ENCODE measurements around the gene GRIP1.

The GRIP1 gene

DNA sequence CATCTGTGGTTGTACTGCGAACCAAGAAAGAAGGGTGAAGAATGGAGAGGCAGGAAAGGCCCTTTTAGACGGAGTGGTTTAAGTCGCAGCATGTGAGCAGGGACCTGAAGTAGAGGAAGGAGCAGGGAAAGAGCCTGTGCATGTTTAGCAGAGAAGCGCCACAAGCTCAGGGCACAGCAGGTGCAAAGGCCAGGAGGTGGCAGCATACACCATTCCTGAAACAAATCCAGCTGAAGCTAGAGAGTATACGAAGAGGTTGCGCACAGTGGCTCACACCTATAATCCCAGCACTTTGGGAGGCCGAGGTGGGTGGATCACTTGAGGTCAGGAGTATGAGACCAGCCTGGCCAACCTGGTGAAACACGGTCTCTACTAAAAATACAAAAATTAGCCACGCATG lies 326.7 kb downstream of the GRIP1 start:
- Histone ChIP-seq H3K4me2 (ENCODE audit: low read length) (no peak overlapping the region), H3K9ac (no peak overlapping the region), H3K36me3 (ENCODE audit: control insufficient read depth, insufficient read depth, low read length) (no peaks in the 10 kb centered on the region), H3K9me3 (ENCODE audit: control insufficient read depth, low read length) (no peaks in the 10 kb centered on the region), H2AFZ (no peak overlapping the region), H3K4me3 (ENCODE audit: low read depth, low read length) (no peak overlapping the region), H3K27me3 (ENCODE audit: control insufficient read depth, insufficient read depth, low read length) (no peaks in the 10 kb centered on the region), H3K4me1 (no peaks in the 10 kb centered on the region), H3K27ac (no peak overlapping the region), H3K79me2 (no peaks in the 10 kb centered on the region)
- TF ChIP-seq, protein P1, sequence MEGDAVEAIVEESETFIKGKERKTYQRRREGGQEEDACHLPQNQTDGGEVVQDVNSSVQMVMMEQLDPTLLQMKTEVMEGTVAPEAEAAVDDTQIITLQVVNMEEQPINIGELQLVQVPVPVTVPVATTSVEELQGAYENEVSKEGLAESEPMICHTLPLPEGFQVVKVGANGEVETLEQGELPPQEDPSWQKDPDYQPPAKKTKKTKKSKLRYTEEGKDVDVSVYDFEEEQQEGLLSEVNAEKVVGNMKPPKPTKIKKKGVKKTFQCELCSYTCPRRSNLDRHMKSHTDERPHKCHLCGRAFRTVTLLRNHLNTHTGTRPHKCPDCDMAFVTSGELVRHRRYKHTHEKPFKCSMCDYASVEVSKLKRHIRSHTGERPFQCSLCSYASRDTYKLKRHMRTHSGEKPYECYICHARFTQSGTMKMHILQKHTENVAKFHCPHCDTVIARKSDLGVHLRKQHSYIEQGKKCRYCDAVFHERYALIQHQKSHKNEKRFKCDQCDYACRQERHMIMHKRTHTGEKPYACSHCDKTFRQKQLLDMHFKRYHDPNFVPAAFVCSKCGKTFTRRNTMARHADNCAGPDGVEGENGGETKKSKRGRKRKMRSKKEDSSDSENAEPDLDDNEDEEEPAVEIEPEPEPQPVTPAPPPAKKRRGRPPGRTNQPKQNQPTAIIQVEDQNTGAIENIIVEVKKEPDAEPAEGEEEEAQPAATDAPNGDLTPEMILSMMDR (IDR thresholded peaks at IDR 0.05) = no peak

DNA sequence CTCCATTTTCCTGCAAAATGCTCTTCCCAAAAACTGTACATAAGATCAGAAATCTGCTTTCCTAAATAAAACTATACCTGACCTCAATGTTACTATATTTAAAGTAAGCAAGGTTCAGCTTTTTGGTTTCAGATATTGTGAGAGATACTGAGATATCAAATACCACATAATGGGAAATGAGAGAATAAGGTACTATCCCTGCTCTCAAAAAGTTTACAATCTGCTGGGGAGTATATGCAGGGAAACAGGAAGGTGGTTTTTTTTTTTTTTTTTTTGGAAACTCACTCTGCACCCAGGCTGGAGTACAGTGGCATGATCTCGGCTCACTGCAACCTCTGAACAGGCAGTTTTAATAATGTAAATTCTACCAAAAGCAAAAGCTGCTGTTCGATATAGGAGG lies 327.6 kb downstream of the GRIP1 start:
- Histone ChIP-seq H3K4me3 (ENCODE audit: low read depth, low read length) (no peak overlapping the region), H2AFZ (no peak overlapping the region), H3K4me1 (no peaks in the 10 kb centered on the region), H3K9me3 (ENCODE audit: control insufficient read depth, low read length) (no peaks in the 10 kb centered on the region), H3K4me2 (ENCODE audit: low read length) (no peak overlapping the region), H3K27ac (no peak overlapping the region), H3K36me3 (ENCODE audit: control insufficient read depth, insufficient read depth, low read length) (no peaks in the 10 kb centered on the region), H3K79me2 (no peaks in the 10 kb centered on the region), H3K27me3 (ENCODE audit: control insufficient read depth, insufficient read depth, low read length) (no peaks in the 10 kb centered on the region), H3K9ac (no peak overlapping the region)
- TF ChIP-seq, protein P1 (IDR thresholded peaks at IDR 0.05) = no peak

DNA sequence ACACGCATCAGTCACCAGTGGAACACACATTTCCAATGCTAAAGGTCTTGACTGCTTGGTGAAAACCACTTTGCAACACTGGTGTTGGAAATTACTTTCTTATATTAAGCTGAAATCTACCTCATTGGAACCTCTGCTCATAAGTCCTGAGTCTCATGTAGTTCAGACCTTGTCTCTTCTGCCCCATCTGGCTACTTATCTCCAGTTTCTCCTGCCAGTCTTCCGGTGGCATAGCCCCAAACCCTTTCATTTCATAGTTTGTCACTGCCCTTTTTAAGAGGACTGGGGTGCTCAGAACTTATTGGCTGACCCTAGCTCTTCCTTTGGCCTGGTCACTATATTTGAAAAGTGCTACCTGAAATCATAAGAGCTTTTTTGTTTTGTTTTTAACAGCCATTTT lies 332.9 kb downstream of the GRIP1 start:
- no peaks in the 10 kb centered on the region for H3K27me3 ChIP-seq (ENCODE audit: control insufficient read depth, insufficient read depth, low read length)
- H2AFZ ChIP-seq = no peak overlapping the region
- no peaks in the 10 kb centered on the region for H3K79me2 ChIP-seq
- no peak overlapping the region for H3K27ac ChIP-seq
- no peak overlapping the region for H3K4me3 ChIP-seq (ENCODE audit: low read depth, low read length)
- no peak overlapping the region for H3K9ac ChIP-seq
- H3K9me3 ChIP-seq (ENCODE audit: control insufficient read depth, low read length) = no peaks in the 10 kb centered on the region
- TF ChIP-seq, protein P1 (IDR thresholded peaks at IDR 0.05) = no peak
- H3K36me3 ChIP-seq (ENCODE audit: control insufficient read depth, insufficient read depth, low read length) = no peaks in the 10 kb centered on the region
- H3K4me2 ChIP-seq (ENCODE audit: low read length) = no peak overlapping the region
- no peaks in the 10 kb centered on the region for H3K4me1 ChIP-seq

DNA sequence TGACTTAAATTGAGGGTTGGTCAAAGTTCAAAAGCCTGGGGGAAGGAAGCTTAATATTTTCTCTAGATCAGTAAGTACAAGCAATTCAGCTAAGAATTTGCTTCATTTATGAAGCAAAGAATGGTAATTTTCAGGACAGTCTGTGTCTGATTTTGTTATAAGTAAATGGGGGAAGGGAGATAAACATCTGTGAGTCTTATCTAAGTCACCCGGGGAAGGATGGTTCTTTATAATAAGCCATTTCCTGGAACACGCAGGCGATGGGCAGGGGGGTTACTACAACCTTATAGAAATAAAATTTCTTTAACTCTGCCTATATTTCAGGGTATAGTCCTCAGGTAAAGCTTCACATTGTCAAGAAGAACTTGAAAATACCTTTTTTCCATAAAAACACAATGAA lies 333.7 kb downstream of the GRIP1 start:
- H3K79me2 ChIP-seq = no peaks in the 10 kb centered on the region
- H3K4me3 ChIP-seq (ENCODE audit: low read depth, low read length) = no peak overlapping the region
- no peaks in the 10 kb centered on the region for H3K9me3 ChIP-seq (ENCODE audit: control insufficient read depth, low read length)
- no peak overlapping the region for H2AFZ ChIP-seq
- TF ChIP-seq, protein P1 (IDR thresholded peaks at IDR 0.05) = no peak
- H3K9ac ChIP-seq = no peak overlapping the region
- H3K36me3 ChIP-seq (ENCODE audit: control insufficient read depth, insufficient read depth, low read length) = no peaks in the 10 kb centered on the region
- no peak overlapping the region for H3K4me2 ChIP-seq (ENCODE audit: low read length)
- no peak overlapping the region for H3K27ac ChIP-seq
- no peaks in the 10 kb centered on the region for H3K4me1 ChIP-seq
- H3K27me3 ChIP-seq (ENCODE audit: control insufficient read depth, insufficient read depth, low read length) = no peaks in the 10 kb centered on the region

DNA sequence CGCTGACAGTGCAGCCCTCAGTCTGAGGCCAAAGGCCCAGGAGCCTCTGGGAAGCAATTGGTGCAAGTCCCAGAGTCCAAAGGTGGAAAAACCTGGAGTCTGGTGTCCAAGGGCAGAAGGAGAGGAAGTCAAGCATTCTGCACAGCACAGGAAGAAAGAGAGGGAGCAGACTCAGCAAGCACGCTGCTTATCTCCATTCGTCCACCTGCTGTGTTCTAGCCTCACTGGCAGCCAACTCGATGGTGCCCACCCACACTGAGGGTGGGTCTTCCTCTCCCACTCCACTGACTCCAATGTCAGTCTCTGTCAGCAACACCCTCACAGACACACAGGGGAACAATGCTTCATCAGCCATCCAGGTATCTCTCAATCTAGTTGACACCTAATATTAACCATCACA lies 337.8 kb downstream of the GRIP1 start:
- Histone ChIP-seq H3K4me2 (ENCODE audit: low read length) (no peak overlapping the region), H2AFZ (no peak overlapping the region)

More for the DNA sequence above, 337.8 kb downstream of the GRIP1 start:
- no peaks in the 10 kb centered on the region for H3K27me3 ChIP-seq (ENCODE audit: control insufficient read depth, insufficient read depth, low read length)
- H3K4me3 ChIP-seq (ENCODE audit: low read depth, low read length) = no peak overlapping the region
- no peaks in the 10 kb centered on the region for H3K79me2 ChIP-seq
- no peaks in the 10 kb centered on the region for H3K36me3 ChIP-seq (ENCODE audit: control insufficient read depth, insufficient read depth, low read length)
- H3K4me1 ChIP-seq = no peaks in the 10 kb centered on the region
- no peaks in the 10 kb centered on the region for H3K9me3 ChIP-seq (ENCODE audit: control insufficient read depth, low read length)
- TF ChIP-seq, protein P1 (IDR thresholded peaks at IDR 0.05) = no peak
- H3K27ac ChIP-seq = no peak overlapping the region
- no peak overlapping the region for H3K9ac ChIP-seq

All from parathyroid adenoma (tissue), 2 donors.